ENCODE measurements around the gene TSC22D1.

DNA sequence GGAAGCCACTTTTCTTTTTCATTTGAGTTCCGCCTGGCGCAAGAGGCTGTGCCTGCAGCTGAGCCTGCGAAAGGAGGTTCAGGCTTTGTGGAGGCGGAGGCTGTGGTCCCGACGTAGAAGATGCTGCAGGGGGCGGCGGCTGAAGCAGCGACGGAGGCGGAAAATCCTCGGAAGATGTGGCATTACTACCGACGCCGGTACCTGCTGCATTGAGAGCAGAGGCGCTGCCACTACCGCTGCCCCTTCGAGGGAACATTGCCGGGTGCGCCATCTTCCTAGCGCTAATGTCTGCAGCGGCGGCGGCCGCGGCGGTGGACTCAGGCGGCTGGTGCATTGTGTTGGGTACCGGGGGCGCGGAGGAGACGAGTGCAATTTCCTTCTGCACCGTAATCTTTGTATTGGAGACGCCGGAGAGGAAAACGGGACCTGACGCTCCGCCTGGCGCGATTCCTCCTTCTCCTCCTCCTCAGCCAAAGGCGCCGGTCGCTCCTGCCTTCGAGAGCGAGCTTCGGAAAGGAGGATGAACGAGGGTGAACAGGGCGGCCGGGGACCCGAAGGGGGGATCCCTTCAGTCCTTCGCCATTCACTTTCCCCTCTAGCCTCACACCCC is at the start of gene TSC22D1:
- TF ChIP-seq, protein P1, sequence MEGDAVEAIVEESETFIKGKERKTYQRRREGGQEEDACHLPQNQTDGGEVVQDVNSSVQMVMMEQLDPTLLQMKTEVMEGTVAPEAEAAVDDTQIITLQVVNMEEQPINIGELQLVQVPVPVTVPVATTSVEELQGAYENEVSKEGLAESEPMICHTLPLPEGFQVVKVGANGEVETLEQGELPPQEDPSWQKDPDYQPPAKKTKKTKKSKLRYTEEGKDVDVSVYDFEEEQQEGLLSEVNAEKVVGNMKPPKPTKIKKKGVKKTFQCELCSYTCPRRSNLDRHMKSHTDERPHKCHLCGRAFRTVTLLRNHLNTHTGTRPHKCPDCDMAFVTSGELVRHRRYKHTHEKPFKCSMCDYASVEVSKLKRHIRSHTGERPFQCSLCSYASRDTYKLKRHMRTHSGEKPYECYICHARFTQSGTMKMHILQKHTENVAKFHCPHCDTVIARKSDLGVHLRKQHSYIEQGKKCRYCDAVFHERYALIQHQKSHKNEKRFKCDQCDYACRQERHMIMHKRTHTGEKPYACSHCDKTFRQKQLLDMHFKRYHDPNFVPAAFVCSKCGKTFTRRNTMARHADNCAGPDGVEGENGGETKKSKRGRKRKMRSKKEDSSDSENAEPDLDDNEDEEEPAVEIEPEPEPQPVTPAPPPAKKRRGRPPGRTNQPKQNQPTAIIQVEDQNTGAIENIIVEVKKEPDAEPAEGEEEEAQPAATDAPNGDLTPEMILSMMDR (optimal IDR thresholded peaks at IDR 0.05 in 1 of 3, IDR thresholded peaks at IDR 0.05 in 1 of 3, conservative IDR thresholded peaks at IDR 0.05 in 1 of 3; ENCODE audit: extremely low read depth in 1 of 3, insufficient read depth in 2 of 3, low read length in 3 of 3), result no peak
- no peak for TF ChIP-seq EZH2 (IDR thresholded peaks at IDR 0.05; ENCODE audit: low read length)

All from keratinocyte (primary cell).